HG02943 (cell line): ENCODE results near the gene NEU4.
"Not testable (repeated sequence)": the region's sequence is repeated elsewhere in the genome, so short reads cannot be mapped to it uniquely, and the experiment has no call there.

Experiments used
- ATAC-seq: cut with Tn5 transposase; IDR thresholded peaks from one replicate; pipeline ENCODE4 v1.9.1; 2021; ENCODE audit warnings: mild to moderate bottlenecking, low read depth, moderate library complexity; ENCODE audit not compliant: unreplicated experiment

Gene NEU4

DNA sequence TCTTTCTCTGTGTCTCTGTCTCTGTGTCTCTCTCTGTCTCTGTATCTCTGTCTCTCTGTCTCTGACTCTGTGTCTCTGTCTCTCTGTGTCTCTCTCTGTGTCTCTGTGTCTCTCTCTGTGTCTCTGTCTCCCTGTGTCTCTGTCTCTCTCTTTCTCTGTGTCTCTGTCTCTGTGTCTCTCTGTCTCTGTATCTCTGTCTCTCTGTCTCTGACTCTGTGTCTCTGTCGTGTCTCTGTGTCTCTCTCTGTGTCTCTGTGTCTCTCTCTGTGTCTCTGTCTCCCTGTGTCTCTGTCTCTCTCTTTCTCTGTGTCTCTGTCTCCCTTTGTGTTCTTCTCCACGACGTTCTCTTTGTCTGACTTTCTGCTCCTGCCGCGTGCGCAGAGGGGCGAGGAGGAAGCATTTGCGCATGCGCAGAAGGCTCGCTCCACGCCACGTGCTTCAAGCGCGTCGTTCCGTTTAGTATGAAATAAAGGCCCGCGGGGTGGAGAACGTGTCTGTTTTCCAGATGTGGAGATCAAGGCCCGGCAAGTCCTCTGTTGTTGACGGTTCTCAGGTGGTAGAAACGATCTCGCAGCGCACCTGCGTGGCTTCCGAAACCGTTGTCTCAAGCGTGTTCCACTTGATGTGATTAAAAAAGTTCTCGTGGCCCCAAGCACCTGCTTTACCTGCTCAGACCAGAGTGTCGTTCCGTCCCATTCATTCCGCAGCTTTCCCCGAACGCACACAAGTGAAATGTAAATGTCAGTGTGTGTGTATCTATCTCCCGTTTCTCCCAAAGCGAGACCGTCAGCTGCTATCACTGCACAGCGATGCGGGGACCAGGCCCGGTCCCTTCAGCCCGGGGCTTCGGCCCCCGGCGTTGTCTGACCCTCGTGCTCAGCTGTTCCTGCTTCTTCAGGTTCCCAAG is 14.8 kb downstream of the NEU4 start:
- ATAC-seq = not testable (repeated sequence)

- no peak for ATAC-seq
These were observed 18.4 kb downstream of the NEU4 start for GRCh38 chr2:241827394-241827793.

GRCh38 chr2:241833101-241833663 is 24.2 kb downstream of the NEU4 start:
- ATAC-seq = no peak

GRCh38 chr2:241833756-241834526 is 24.9 kb downstream of the NEU4 start:
- not testable (repeated sequence) for ATAC-seq

DNA sequence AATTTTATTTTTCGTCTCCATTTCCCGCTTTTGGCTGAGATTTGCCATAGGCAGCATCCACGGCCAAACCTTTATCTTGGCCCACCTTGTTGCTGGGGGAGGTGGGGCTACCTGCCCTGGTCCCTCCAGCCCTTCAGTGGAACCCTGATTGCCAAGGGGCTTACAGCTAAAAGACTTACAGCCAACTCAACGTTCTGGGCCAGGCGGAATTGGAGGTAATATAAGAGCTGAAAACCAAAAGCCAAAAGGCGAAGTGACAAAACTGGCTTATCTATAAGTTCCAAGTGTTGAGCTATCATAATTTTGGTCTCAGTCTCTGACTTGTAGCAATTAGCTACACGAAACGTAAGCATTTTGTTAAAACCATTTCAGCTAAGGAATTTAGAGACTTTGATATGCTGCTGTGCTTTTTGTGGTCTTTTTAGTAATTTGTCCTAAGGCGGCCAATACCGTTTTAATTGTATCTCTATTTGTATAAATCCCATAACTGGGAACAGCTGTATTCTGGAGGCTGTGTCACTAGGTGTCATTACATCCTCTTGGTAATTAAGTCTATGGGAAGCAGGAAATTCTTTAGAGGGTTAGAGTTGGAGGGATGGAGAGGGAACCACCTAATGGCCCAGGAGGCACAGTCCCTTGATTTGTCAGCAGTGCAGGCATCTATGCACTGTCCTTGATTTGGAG is 25.7 kb downstream of the NEU4 start:
- ATAC-seq = no peak

GRCh38 chr2:241835611-241836010 is 26.6 kb downstream of the NEU4 start:
- no peak for ATAC-seq

DNA sequence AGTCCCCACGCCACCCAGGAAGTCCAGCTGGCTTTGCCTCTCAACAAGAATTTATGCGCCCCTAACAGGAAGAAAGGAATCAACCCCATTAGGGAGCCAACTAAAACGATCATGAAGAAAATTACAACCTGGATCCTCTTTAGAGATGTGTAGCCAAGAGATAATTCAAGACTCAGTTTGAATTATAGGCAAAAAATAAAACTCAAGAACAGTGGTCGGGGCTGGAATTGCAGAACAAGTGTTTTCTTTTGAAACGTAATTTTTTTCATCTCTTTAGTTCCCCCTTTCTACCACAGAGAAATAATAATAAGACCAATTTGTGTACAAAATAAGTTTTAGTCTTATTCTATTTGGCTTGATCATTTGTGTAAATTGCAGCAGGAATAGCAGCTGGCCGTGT is 27.3 kb downstream of the NEU4 start:
- ATAC-seq = no peak

DNA sequence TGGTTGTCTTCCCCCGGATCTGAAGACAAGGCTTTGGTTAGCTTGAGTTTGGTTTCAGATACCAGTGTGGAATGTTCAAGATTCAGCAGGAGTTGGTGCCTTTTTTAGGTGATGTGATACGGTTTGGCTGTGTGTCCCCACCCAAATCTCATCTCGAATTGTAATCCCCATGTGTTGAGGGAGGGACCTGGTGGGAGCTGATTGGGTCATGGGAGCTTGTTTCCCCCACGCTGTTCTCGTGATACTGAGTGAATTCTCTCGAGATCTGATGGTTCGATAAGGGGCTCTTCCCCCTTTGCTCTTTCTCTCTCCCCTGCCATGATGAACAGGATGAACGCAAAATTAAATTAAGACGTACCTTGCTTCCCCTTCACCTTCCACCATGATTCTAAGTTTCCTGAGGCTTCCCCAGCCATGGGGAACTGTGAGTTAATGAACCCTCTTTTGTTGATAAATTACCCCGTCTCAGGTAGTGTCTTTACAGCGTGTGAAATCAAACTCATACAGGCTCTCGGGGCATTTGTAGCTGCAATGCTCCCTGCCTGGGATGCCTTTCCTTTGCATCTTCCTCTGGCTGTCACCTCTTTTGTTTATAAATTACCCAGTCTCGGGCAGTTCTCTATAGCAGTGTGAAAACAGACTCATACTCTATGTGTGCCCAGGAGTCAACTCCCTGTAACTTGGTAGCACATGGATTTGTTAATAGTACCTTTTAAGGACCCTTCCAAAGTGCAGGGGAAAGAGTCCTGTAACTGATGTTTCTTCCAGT is 28.4 kb downstream of the NEU4 start:
- ATAC-seq = no peak

- no peak for ATAC-seq
These were observed 32.4 kb downstream of the NEU4 start for GRCh38 chr2:241841181-241842066.

- no peak for ATAC-seq
These were observed 33.0 kb downstream of the NEU4 start for GRCh38 chr2:241842067-241842415.

GRCh38 chr2:241842620-241843211 is 33.7 kb downstream of the NEU4 start:
- no peak for ATAC-seq

- no peak for ATAC-seq
These were observed 34.5 kb downstream of the NEU4 start for GRCh38 chr2:241843321-241844065.

- ATAC-seq = no peak
These were observed 35.2 kb downstream of the NEU4 start for GRCh38 chr2:241844066-241844728.

- no peak for ATAC-seq
These were observed 36.0 kb downstream of the NEU4 start for GRCh38 chr2:241844831-241845578.

DNA sequence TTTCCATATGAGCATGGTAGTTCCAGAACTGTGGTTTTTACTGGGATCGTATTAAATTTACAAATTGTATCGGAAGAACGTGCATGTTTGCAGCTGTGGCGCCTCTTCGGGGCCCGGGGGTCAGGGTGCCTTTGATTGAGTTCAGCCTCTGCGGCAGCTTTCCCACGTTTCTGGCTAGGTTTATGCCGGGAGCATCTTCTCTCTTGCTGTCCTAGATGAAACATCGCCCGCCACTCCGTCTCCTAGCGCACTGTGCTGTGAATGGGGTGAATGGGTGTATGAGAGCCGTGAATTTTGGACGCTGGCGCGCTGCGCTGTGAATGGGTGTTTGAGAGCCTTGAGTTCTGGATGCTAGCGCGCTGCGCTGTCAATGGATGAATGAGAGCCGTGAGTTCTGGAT is 37.4 kb downstream of the NEU4 start:
- ATAC-seq = no peak

GRCh38 chr2:241848761-241849615 is 40.0 kb downstream of the NEU4 start:
- ATAC-seq = no peak
